Peyer's patch (tissue), 4 donors: ENCODE measurements around the gene AGTPBP1.

ENCODE experiments used
- POLR2A ChIP-seq, 2 donors: fragments of 450-650 bp; IDR thresholded peaks; one replicate each; pipeline ENCODE4 v1.5.1; 2017; ENCODE audit warnings: antibody characterized with exemption in 2 of 2, mild to moderate bottlenecking in 2 of 2, moderate library complexity in 2 of 2
- TF ChIP-seq, protein P1 (sequence below), 6 experiments: fragments of 450-650 bp in 4 of 6; fragments of 200-600 bp in 2 of 6; sonication (generic) in 1 of 6; IDR thresholded peaks; one replicate each; pipeline ENCODE4 v1.5.1; 2017 to 2019; ENCODE audit warnings: antibody characterized with exemption in 6 of 6, mild to moderate bottlenecking in 3 of 6, moderate library complexity in 1 of 6

GRCh38 chr9:85744480-85744879 is 2.7 kb upstream of the AGTPBP1 start:
- TF ChIP-seq, protein P1, sequence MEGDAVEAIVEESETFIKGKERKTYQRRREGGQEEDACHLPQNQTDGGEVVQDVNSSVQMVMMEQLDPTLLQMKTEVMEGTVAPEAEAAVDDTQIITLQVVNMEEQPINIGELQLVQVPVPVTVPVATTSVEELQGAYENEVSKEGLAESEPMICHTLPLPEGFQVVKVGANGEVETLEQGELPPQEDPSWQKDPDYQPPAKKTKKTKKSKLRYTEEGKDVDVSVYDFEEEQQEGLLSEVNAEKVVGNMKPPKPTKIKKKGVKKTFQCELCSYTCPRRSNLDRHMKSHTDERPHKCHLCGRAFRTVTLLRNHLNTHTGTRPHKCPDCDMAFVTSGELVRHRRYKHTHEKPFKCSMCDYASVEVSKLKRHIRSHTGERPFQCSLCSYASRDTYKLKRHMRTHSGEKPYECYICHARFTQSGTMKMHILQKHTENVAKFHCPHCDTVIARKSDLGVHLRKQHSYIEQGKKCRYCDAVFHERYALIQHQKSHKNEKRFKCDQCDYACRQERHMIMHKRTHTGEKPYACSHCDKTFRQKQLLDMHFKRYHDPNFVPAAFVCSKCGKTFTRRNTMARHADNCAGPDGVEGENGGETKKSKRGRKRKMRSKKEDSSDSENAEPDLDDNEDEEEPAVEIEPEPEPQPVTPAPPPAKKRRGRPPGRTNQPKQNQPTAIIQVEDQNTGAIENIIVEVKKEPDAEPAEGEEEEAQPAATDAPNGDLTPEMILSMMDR (IDR thresholded peaks at IDR 0.05), result no peak
- TF ChIP-seq POLR2A (IDR thresholded peaks at IDR 0.05), result no peak
